GM03348 (cell line): ENCODE data around the gene KIFC3.
A peak's percentile ranks its signal among the peaks of the same experiment; 100 is the strongest.
"Not testable (repeated sequence)": the region's sequence is repeated elsewhere in the genome, so short reads cannot be mapped to it uniquely, and the experiment has no call there.

Source experiments
- DNase-seq: peaks from one replicate; pipeline ENCODE4 v3.0.0; 2012; ENCODE audit warnings: low spot score

KIFC3 gene, protein sequence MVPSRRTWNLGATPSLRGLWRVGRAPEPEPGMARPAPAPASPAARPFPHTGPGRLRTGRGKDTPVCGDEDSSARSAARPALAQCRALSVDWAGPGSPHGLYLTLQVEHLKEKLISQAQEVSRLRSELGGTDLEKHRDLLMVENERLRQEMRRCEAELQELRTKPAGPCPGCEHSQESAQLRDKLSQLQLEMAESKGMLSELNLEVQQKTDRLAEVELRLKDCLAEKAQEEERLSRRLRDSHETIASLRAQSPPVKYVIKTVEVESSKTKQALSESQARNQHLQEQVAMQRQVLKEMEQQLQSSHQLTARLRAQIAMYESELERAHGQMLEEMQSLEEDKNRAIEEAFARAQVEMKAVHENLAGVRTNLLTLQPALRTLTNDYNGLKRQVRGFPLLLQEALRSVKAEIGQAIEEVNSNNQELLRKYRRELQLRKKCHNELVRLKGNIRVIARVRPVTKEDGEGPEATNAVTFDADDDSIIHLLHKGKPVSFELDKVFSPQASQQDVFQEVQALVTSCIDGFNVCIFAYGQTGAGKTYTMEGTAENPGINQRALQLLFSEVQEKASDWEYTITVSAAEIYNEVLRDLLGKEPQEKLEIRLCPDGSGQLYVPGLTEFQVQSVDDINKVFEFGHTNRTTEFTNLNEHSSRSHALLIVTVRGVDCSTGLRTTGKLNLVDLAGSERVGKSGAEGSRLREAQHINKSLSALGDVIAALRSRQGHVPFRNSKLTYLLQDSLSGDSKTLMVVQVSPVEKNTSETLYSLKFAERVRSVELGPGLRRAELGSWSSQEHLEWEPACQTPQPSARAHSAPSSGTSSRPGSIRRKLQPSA

GRCh38 chr16:57802341-57803133, at the start of gene KIFC3:
Gene KIFC3 (minus strand): TSS chr16:57802491. CDS start chr16:57798243, 4,248 bp downstream.
- peak; percentile 94 for DNase-seq

DNA sequence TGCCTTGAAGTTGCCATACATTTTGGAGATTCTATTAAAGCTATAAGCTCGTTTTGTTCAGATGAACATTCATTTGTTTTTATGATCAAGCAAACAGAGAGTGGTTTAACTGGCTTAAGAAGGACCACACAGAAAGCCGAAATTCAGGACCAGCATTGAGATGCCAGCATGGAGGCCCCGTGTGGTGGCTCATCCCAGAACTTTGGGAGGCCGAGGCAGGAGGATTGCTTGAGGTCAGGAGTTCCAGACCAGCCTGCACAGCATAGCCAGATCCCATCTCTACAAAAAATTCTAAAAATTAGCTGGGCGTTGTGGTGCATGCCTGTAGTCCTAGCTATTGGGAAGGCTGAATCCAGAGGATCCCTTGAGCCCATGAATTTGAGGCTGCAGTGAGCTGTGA, 45.9 kb upstream of the KIFC3 start:
- no peak for DNase-seq

- DNase-seq, result not testable (repeated sequence)
Observed at GRCh38 chr16:57846931-57847330, 44.6 kb upstream of the KIFC3 start.

GRCh38 chr16:57846078-57846697, 43.9 kb upstream of the KIFC3 start:
- DNase-seq, result no peak

GRCh38 chr16:57845115-57845514, 42.8 kb upstream of the KIFC3 start:
- no peak for DNase-seq

GRCh38 chr16:57844416-57845030, 42.2 kb upstream of the KIFC3 start:
- no peak for DNase-seq

DNA sequence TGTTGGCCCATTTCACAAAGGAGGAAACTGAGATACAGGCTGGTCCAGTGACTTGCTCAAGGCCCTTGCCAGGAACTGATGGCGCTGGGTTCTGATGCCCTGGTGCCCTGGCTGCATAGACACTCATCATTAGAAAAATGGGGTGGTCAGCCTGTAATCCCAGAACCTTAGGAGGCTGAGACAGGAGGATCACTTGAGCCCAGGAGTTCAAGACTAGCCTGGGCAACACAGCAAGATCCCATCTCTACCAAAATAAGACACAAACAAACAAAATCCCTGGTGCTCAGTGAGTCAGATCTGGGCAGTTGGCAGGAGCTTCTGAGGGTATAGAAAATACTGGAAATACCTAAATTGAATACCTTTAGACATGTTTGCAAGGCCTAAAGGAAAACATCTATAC, 41.1 kb upstream of the KIFC3 start:
- DNase-seq, result no peak

DNA sequence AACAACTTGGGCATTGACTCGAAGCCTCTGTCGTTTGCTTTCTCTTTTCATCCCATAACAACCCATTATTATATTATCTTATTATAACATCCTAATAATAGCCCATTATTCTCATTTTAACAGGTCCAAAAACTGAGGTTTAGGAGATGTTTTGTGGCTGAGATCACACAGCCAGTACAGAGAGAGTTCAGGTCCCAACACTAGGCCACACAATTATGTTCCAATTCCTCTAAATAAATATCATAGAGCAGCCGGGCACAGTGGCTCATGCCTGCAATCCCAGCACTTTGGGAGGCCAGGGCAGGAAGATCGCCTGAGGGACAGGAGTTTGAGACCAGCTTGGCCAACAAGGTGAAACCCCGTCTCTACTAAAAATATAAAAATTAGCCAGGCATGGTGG, 40.3 kb upstream of the KIFC3 start:
- DNase-seq, result no peak

- DNase-seq, result no peak
Observed at GRCh38 chr16:57840833-57841232, 38.5 kb upstream of the KIFC3 start.

- DNase-seq, result no peak
Observed at GRCh38 chr16:57838161-57838560, 35.9 kb upstream of the KIFC3 start.

DNA sequence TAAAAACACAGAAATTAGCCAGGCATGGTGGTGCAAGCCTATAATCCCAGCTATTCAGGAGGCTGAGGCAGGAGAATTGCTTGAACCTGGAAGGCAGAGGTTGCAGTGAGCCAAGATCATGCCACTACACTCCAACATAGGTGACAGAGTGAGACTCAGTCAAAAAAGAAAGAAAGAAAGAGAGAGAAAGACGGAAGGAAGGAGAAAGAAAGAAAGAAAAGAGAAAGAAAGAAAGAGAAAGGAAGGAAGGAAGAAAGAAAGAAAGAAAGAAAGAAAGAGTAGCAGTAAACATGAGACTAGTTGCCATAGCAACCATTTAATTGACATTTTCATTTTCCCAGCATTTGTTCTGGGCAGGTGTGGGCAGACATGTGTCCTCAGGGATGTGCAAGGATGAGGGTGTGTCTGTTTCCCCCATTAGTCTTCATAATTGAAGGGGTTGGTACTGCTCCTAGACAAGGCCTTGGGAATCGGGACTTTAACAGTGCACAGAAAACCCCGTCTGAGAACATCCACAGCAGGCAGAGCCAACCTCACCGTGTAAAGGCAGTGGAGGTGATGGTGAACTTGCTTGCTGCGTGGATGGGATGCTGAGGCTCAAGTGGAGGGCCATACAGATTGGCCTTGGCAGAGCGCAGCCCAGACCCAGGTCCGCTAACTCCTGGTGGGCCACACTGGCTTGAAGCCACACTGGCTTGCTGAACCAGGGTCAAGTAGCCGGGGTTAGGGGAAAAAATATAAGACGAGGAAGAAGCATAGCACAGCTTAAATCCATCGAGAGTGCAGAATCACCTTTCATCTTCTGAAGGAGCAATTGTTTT, 35.2 kb upstream of the KIFC3 start:
- no peak for DNase-seq

- peak; percentile 64 for DNase-seq
Observed at GRCh38 chr16:57835439-57835838, 33.1 kb upstream of the KIFC3 start.

DNA sequence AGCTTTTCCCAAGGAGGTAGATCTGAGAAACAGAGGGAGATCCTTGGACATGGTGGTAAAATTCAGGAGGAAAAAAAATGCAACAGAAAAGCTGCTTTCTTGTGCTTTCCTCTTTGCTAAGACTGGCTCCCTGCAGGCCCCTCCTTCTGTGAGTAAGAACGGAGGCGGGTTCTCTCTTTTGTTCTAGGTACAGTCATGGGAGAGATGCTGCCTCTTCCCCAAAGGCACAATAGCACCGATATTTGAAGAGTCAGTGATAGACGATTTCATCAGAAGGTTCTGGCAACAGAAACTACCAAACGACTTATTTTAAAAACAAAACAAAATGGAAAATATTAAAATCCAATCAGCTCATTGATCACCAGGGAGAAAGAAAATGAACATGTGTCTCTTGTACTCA, 32.6 kb upstream of the KIFC3 start:
- no peak for DNase-seq

DNA sequence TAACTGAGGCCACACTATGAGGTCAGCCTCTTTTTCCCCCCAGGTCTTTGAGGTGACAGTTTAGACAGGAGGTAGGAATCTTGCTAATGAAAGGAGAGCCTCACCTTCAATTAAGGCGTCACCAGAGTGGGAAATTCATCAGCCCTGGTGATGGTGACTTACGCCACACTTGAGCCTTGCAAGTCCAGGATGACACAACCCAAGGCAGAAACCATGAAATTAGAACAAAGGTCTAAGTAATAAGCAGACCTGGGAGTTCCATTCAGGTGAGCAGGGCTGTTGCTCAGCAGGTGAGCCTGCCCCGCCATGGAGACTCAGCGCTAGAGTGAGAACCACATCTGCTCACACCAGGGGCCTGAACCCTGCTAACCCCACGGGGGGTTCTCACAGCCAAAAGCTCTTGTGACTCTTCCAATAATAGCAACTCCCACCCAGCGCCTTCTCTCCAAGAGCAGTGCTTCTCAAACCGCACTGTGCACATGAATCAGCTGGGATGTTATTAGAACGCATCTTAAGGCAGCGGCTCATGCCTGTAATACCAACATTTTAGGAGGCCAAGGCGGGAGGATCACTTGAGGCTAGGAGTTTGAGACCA, 28.7 kb upstream of the KIFC3 start:
- DNase-seq, result no peak

DNA sequence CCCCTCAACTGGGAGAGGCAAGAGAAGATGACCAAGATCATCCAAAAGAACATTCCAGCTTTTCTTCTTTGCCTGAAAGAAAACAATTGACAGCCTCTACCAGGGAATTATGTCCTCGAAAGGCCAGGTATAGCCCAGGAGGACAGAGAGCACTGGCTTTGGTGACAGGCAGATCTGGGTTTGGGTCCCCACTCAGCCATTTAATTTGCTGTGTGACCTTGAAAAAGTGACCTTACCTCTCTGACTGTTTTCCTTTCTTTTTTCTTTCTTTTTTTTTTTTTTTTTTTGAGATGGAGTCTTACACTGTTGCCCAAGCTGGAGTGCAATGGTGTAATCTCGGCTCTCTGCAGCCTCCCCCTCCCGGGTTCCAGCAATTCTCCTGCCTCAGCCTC, 27.7 kb upstream of the KIFC3 start:
- no peak for DNase-seq

GRCh38 chr16:57828272-57829161, 26.2 kb upstream of the KIFC3 start:
- DNase-seq, result no peak

DNA sequence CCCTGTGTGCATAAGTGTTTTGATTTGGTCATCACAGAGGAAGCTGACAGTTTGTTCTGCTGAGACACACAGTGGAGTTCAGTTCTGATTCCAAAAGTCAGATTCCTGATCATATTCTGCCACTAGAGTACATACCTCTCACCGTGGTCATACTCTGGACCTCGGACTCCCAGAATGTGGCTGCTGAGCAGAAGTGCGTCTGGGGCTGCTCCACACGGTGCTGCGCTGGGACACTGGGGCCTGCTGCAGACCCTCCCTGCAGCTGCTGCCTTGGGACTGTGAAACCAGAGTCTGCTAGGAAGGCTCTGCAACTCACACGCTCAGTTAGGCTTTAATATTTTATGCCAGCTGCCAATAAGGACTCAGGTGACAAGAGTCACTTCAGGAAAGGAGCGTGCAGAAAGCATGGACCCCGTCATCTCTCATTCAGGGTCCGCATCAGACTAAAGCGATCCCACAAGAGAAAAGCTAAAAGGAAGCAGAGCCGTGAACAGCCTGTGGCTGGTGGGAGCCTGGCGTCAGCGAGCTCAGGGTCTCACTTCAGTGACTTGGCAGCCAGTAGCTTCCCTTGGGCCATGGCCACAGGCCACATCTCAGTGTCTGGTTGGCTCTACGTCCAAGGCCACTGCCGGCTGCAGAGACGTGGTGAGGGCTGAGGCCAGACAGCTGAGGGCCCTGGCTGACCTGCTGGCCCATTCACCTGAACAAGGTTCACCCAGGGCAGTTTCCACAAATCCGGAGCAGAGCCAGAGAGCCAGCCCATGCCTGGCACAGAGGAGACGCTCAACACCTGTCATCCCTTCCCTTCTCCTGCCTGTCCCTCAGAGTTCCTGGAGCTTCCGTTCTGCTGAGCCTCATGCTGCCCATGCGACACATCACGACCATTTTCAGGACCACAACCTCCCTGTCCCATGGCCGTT, 24.7 kb upstream of the KIFC3 start:
- DNase-seq, result no peak

DNA sequence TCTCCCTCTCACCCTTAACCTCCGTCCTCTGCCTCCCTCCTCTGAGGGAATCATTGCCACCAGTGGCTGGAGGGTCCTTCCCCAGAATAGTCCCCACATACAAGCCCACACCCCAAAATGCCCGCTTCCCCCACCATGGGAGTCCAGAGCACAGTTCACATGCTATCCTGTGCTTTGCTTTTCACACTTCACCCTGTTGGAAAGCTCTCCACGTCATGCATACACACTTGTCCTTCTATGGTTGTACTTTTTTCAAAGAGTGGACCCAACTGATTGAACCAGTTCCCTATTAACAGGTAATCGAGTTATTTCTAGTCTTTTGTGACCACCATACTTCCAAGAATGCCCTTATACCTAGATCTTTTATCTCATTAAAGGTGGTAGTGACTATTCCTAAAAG, 23.8 kb upstream of the KIFC3 start:
- DNase-seq, result no peak
